ENCODE results near the gene MLIP. TPM values are rescaled to one million over a fixed set of nuclear protein-coding genes. Genes with fewer than 3 reads are reported as not detected.
"Not testable (repeated sequence)": the region's sequence is repeated elsewhere in the genome, so short reads cannot be mapped to it uniquely, and the experiment has no call there.

The MLIP gene
- polyA plus RNA-seq (2012; ENCODE audit: missing spikeins) = not detected

GRCh38 chr6:54111341-54112045, at the start of gene MLIP:
MLIP (plus strand) TSS chr6:54111443; CDS start chr6:54111480, 37 bp downstream.
- TF ChIP-seq POLR2A (IDR thresholded peaks at IDR 0.05; ENCODE audit: low read depth, low read length) (no peak), TAF1 (IDR thresholded peaks at IDR 0.05; ENCODE audit: borderline replicate concordance, low read depth, low read length) (no peak), POLR2AphosphoS5 (IDR thresholded peaks at IDR 0.05; ENCODE audit: low read depth, low read length) (no peak)
- DNase-seq (ENCODE audit: insufficient read length) = no peak
- FAIRE-seq = no peak

DNA sequence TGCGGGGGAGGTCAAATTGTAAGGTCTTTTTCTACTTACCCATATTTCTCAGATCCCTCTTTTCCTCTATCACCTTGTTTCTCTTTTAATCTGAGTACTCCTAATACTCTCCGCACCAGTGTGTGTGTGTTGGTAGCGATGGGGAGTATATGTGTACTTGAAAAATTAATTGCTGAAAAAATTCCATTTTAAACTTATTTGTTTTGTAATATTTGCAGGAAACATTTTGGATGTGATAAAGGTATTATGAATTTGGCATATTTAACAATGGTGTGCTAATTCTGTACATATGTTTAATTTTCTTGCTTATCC, 48.1 kb upstream of the MLIP start:
- TF ChIP-seq POLR2AphosphoS5 (IDR thresholded peaks at IDR 0.05; ENCODE audit: low read depth, low read length) (no peak), POLR2A (IDR thresholded peaks at IDR 0.05; ENCODE audit: low read depth, low read length) (no peak), TAF1 (IDR thresholded peaks at IDR 0.05; ENCODE audit: borderline replicate concordance, low read depth, low read length) (no peak)
- DNase-seq (ENCODE audit: insufficient read length) (no peak), FAIRE-seq (no peak)

- FAIRE-seq = no peak
- no peak for TF ChIP-seq POLR2AphosphoS5 (IDR thresholded peaks at IDR 0.05; ENCODE audit: low read depth, low read length)
- TF ChIP-seq TAF1 (IDR thresholded peaks at IDR 0.05; ENCODE audit: borderline replicate concordance, low read depth, low read length) = no peak
- no peak for TF ChIP-seq POLR2A (IDR thresholded peaks at IDR 0.05; ENCODE audit: low read depth, low read length)
- DNase-seq (ENCODE audit: insufficient read length) = no peak
Observed at GRCh38 chr6:54068694-54069093, 42.5 kb upstream of the MLIP start.

DNA sequence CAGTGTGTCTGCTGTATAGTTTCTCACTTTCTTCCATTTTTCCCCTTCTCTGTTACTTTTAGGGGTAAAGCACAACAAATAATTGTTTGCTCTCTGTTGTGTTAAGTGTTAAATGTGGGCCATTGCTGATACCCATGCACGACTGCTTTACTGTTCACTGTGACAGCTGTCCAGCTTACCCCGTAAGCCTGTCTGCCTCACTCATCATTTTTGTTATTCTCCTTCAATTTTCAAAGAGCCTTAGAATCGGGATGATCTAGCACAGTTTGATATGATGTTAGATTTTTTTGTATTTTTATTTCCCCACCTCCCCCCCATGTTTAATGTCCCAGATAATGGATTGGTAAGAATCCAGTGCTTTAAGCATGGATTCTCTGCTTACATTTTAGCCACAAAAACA, 41.2 kb upstream of the MLIP start:
- FAIRE-seq (no peak), DNase-seq (ENCODE audit: insufficient read length) (no peak)
- TF ChIP-seq POLR2A (IDR thresholded peaks at IDR 0.05; ENCODE audit: low read depth, low read length) = no peak

- no peak for DNase-seq (ENCODE audit: insufficient read length)
- FAIRE-seq = no peak
- TF ChIP-seq TAF1 (IDR thresholded peaks at IDR 0.05; ENCODE audit: borderline replicate concordance, low read depth, low read length) (no peak), POLR2A (IDR thresholded peaks at IDR 0.05; ENCODE audit: low read depth, low read length) (no peak), POLR2AphosphoS5 (IDR thresholded peaks at IDR 0.05; ENCODE audit: low read depth, low read length) (no peak)
Observed at GRCh38 chr6:54071821-54072340, 39.4 kb upstream of the MLIP start.

DNA sequence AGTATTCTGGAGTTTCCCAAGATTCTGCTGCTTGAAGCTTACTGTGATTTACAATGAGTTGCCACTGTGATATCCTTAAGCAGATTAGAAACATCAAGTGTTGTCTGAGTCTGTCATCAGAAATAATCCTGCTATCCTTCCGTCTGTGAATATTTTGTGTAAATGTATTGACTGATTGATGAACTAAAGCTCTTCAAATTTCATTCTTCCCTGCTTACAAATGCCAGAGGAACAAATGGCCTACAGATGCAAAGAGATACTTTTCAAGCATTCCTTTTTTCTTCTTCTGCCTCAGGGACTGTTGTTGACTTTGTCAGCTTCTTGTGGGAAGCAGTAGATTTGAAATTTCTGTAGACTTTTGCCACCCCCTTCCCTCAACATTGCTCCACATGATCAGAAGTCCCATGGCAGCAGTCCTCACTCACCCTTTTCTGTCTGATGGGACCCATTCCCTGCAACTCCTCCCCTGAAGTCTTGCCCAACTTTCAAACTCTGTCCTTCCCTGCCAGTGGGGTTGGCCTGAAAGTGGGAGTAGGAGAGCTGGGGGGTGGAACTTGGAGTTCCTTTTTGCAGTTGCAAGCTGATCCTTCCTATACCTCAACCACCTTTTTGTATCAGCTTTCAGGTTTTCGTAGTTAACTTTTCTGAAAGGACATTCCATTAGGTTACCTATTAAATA, 38.5 kb upstream of the MLIP start:
- no peak for FAIRE-seq
- TF ChIP-seq POLR2A (IDR thresholded peaks at IDR 0.05; ENCODE audit: low read depth, low read length) (no peak), POLR2AphosphoS5 (IDR thresholded peaks at IDR 0.05; ENCODE audit: low read depth, low read length) (no peak), TAF1 (IDR thresholded peaks at IDR 0.05; ENCODE audit: borderline replicate concordance, low read depth, low read length) (no peak)
- DNase-seq (ENCODE audit: insufficient read length) = no peak

GRCh38 chr6:54073487-54073886, 37.8 kb upstream of the MLIP start:
- DNase-seq (ENCODE audit: insufficient read length) (no peak), FAIRE-seq (no peak)
- TF ChIP-seq TAF1 (IDR thresholded peaks at IDR 0.05; ENCODE audit: borderline replicate concordance, low read depth, low read length) = no peak
- no peak for TF ChIP-seq POLR2AphosphoS5 (IDR thresholded peaks at IDR 0.05; ENCODE audit: low read depth, low read length)
- no peak for TF ChIP-seq POLR2A (IDR thresholded peaks at IDR 0.05; ENCODE audit: low read depth, low read length)

- FAIRE-seq (no peak), DNase-seq (ENCODE audit: insufficient read length) (no peak)
- TF ChIP-seq POLR2A (IDR thresholded peaks at IDR 0.05; ENCODE audit: low read depth, low read length) (no peak), POLR2AphosphoS5 (IDR thresholded peaks at IDR 0.05; ENCODE audit: low read depth, low read length) (no peak), TAF1 (IDR thresholded peaks at IDR 0.05; ENCODE audit: borderline replicate concordance, low read depth, low read length) (no peak)
Observed at GRCh38 chr6:54074109-54074508, 37.1 kb upstream of the MLIP start.

DNA sequence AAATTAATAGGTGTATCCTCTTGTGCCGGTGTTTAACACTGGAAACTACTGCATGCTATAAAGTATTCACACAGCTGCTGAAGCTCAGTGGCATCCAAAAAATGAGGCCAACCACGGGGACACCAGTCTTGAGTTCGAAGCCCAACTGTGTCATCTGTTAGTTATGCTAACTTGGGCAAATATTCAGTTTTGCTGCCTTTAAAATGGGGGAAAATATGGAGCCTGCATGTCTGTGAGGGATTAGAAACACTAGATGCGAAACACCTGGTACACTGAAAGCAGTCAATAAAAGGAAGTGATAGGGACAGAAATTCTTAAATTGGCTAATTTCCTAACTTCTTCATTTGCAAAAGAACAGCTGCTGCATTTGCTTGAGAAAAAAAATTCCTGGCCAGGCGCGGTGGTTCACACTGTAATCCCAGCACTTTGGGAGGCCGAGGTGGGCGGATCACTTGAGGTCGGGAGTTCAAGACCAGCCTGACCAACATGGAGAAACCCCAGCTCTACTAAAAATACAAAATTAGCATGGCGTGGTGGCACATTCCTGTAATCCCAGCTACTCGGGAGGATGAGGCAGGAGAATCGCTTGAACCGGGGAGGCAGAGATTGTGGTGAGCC, 36.6 kb upstream of the MLIP start:
- no peak for TF ChIP-seq POLR2AphosphoS5 (IDR thresholded peaks at IDR 0.05; ENCODE audit: low read depth, low read length)
- TF ChIP-seq POLR2A (IDR thresholded peaks at IDR 0.05; ENCODE audit: low read depth, low read length) = no peak
- no peak for TF ChIP-seq TAF1 (IDR thresholded peaks at IDR 0.05; ENCODE audit: borderline replicate concordance, low read depth, low read length)
- DNase-seq (ENCODE audit: insufficient read length) (no peak), FAIRE-seq (no peak)

DNA sequence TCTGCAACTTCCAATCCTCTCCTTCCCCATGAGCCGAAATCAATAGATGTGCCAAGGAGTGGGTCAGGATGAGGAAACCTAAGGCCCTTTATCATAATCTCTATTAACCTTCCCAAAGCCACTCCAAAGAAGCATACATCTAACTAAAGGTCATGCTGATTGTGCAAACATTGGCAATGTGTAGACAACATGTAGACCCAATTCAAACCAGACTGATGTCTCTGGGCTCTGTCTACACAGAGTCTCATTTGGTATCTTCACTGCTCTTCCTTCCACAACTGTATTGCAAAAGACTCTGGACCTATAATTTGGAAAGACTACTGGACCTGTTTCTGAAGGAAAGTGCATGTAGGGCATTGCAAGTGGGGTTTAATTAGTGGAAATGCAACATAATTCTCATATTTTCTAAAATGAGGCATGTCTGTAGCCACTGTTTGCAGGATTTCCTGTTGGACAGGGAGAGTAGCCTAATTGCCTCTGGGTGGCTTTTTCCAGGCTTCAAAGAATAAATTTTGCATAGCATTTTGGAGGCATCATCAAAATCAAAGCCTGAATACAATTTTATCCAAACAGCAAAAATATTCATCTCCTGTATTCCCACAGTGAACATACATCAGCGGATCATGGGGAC, 35.0 kb upstream of the MLIP start:
- no peak for DNase-seq (ENCODE audit: insufficient read length)
- FAIRE-seq = no peak
- TF ChIP-seq POLR2A (IDR thresholded peaks at IDR 0.05; ENCODE audit: low read depth, low read length) = no peak
- no peak for TF ChIP-seq POLR2AphosphoS5 (IDR thresholded peaks at IDR 0.05; ENCODE audit: low read depth, low read length)
- no peak for TF ChIP-seq TAF1 (IDR thresholded peaks at IDR 0.05; ENCODE audit: borderline replicate concordance, low read depth, low read length)

GRCh38 chr6:54081499-54081898, 29.7 kb upstream of the MLIP start:
- not testable (repeated sequence) for DNase-seq (ENCODE audit: insufficient read length); FAIRE-seq

- FAIRE-seq (peak; percentile 42), DNase-seq (ENCODE audit: insufficient read length) (no peak)
- TF ChIP-seq POLR2A (IDR thresholded peaks at IDR 0.05; ENCODE audit: low read depth, low read length) = no peak
- no peak for TF ChIP-seq TAF1 (IDR thresholded peaks at IDR 0.05; ENCODE audit: borderline replicate concordance, low read depth, low read length)
- TF ChIP-seq POLR2AphosphoS5 (IDR thresholded peaks at IDR 0.05; ENCODE audit: low read depth, low read length) = no peak
Observed at GRCh38 chr6:54083287-54083686, 28.0 kb upstream of the MLIP start.

All from GM12892 (cell line).